ENCODE results near the gene NDUFV1.

NDUFV1 gene

GRCh38 chr11:67640758-67641337 is 34.1 kb downstream of the NDUFV1 start:
- DNase-seq (ENCODE audit: low spot score) = no peak

- no peak for DNase-seq (ENCODE audit: low spot score)
These were observed 34.8 kb downstream of the NDUFV1 start for GRCh38 chr11:67641338-67642172.

GRCh38 chr11:67642173-67643120 is 35.7 kb downstream of the NDUFV1 start:
- DNase-seq (ENCODE audit: low spot score) = no peak

GRCh38 chr11:67644042-67644441 is 37.3 kb downstream of the NDUFV1 start:
- no peak for DNase-seq (ENCODE audit: low spot score)

- DNase-seq (ENCODE audit: low spot score) = no peak
These were observed 38.0 kb downstream of the NDUFV1 start for GRCh38 chr11:67644472-67645418.

- DNase-seq (ENCODE audit: low spot score) = no peak
These were observed 39.1 kb downstream of the NDUFV1 start for GRCh38 chr11:67645521-67646461.

GRCh38 chr11:67646535-67647336 is 40.0 kb downstream of the NDUFV1 start:
- no peak for DNase-seq (ENCODE audit: low spot score)

GRCh38 chr11:67647471-67647870 is 40.7 kb downstream of the NDUFV1 start:
- DNase-seq (ENCODE audit: low spot score) = no peak

GRCh38 chr11:67648140-67648795 is 41.5 kb downstream of the NDUFV1 start:
- DNase-seq (ENCODE audit: low spot score) = no peak

- DNase-seq (ENCODE audit: low spot score) = no peak
These were observed 42.3 kb downstream of the NDUFV1 start for GRCh38 chr11:67648796-67649613.

GRCh38 chr11:67649634-67650510 is 43.1 kb downstream of the NDUFV1 start:
- no peak for DNase-seq (ENCODE audit: low spot score)

GRCh38 chr11:67651976-67652781 is 45.4 kb downstream of the NDUFV1 start:
- DNase-seq (ENCODE audit: low spot score) = no peak

- DNase-seq (ENCODE audit: low spot score) = no peak
These were observed 46.5 kb downstream of the NDUFV1 start for GRCh38 chr11:67652965-67653845.

GRCh38 chr11:67654225-67654624 is 47.5 kb downstream of the NDUFV1 start:
- DNase-seq (ENCODE audit: low spot score) = no peak
